AML-193 (cell line): ENCODE measurements around the gene PLGRKT.
"Not testable (repeated sequence)": the region's sequence is repeated elsewhere in the genome, so short reads cannot be mapped to it uniquely, and the experiment has no call there.

Experiments
- DNase-seq, 2 experiments: peaks; one replicate each; lab custom pipeline; 2025; lab: John Stamatoyannopoulos, UW

Gene PLGRKT, protein sequence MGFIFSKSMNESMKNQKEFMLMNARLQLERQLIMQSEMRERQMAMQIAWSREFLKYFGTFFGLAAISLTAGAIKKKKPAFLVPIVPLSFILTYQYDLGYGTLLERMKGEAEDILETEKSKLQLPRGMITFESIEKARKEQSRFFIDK

DNA sequence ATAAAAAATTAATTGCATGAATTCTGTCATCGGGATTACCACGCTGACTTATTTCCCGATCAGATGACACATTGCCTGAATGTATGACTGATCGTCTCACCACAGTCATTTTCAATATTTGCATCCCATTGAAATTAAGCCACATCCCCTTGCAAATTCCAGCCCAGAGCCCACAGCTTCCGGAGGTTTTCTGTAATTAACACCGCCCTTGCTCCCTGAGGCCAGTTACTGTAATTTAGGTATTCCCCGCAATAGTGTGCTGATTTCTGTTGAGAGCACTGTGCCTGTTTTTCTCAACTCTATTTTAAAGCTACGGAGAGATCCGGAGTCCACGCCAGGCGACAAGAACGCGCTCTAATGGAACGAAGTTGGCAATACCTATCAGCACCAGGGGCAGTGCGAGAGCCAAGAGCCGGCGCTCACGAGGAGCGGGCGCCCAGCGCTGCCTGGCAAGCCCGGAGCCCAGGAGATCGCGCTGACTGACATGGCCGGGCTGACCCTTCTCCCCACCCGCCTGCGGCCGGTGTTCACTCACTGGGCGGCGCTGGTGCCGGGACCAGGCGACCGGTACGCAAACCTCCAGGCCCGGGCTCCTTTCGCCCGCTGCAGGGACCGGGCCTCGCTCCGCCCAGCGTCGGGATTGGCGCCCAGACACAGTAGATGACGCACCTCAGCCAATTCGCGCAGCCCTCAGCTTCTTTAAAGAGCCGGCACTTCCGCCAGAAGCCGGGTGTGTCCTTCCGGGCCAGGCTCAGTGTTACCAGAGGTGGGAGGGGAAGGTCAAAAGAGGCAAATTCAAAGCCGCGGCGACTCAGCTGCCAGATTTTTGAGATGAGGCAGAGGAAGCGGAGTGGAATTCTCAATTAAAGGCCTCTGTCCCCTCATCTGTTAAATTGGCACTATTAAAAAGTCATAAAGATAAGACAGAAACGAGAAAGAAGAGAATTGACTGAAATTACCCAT, at the start of gene PLGRKT:
Gene PLGRKT (minus strand): TSS at position 672 of the 963 bp plus-strand sequence. CDS start 5,948 bp downstream, outside the sequence.
- peak; percentile 91 for DNase-seq

DNA sequence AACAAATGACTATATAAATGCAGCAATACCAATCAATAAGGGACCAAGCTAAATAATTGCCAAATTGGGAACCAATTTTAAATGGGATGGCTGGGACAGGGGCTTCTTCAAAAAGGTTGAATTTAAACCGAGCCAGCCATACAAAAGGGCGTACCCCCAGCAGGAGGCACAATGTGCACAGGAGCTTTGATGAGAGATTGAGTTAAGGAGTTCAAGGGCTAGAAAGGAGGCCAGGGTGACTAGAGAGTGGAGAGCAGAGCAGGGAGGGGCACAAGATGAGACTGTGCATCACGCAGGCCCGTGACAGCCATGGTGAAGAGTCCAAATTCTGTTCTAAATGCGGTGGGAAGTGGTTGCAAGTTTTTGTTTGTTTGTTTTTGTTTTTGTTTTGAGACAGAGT, 49.3 kb upstream of the PLGRKT start:
- DNase-seq: no peak

DNA sequence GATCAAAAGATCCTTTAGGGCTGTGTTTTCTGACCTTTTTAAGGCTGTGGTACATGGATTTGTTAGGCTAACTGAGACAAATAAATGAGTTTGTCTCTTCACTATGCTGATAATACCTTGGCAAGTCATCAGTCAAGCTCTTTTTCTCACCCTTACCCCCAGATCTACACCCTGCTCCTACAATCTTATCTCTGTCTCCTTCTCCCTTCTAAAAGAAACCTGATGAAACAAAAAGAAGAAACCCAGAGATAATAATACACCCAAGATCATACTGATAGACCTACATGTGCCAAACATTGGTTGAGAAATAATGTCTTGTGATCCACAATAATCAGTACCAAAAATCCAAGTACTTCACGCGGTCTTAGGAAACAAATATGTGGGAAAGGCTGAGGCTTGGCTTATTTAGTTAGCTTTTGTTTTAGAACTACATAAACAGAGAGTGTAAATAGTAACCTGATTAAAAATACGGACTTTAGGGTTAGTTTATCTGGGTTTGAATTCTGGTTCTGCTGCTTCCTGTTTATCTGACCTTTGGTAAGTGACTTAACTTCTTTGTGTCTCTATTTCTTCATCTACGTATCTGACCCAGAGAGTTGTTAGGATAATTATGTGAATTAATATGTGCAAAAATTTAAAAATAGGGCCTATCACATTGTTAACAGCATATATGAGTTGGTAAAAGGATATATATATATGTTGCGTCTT, 47.8 kb upstream of the PLGRKT start:
- DNase-seq: no peak

DNA sequence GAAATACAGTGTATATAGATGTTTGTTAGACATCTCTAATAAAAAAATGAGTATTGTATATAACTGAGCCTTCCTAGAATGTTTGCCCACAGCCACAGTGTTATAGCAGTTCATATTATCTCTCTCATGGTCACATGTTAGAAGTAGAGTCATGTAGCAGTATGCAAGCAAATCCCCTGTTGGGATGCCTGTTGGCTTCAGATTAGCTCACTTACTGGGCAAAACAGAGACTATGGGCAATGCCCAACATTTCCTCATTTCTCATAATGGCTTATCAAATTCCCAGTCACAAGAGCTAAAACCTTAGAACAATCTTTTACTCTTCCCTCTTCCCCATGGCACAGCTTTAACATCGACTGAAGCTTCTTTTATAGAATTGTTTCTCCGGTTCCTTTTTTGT, 45.6 kb upstream of the PLGRKT start:
- no peak for DNase-seq

DNA sequence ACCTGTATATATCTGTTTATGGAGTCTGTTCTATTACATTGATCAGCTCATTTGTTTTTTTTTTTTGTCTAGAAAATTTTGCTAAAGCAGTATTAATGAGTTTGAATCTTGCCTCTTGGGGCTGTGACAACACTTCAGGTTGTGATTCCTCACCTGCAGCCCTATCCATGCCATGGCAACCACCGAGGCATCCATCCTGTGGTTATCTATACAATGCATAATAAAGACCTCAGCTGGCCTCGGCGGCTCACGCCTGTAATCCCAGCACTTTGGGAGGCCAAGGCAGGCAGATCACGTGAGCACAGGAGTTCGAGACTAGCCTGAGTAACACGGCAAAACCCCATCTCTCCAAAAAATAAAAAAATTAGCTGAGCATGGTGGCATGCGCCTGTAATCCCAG, 44.5 kb upstream of the PLGRKT start:
- DNase-seq: no peak

DNA sequence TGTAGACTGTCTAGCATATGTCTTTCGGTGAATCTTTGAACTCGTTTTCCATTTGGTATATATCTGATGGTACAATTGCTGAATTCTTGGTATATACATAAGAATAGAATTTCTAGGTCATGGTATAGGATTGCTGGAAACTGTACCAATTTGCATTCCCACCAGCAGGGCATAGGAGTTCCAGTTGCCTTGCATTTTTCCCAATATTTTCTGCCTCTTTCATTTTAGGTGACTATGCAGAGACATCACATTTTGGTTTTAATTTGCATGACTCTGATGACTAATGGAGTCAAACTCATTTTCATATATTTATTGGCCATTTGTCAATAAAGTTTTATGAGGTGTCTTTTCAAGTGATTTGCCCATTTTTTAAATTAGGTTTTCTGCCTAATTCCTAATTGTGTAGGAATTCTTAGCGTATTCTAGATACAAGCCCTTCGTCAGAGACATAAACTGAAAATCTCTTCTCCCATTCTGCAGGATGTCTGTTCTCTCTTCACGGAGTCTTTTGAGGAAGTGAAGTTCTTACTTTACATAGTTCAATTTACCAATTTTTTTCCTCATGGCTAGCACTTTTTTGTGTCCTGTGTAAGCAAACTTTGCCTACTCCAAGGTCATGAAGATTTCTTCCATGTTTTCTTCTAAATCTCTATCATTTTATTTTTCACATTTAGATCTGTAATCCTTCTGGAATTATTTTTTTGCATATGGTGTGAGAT, 43.8 kb upstream of the PLGRKT start:
- DNase-seq: no peak

DNA sequence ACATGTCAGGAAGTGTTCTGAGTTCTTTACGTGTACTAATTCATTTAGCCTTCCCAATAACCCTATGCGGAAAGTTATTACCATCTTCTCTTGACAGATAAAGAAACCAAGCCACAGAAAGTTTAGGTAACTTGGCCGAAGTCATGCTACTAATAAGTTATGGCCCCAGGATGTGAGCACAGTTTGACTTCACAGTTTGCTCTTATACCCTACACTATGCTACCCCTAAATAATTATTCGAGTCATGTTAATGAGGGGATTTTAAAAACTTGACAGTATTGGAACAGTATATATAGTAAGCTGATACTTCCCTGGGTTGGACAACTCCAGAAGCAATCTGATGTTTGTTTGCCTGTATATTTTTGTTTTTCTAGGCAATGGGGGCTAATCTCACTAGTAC, 43.2 kb upstream of the PLGRKT start:
- no peak for DNase-seq

DNA sequence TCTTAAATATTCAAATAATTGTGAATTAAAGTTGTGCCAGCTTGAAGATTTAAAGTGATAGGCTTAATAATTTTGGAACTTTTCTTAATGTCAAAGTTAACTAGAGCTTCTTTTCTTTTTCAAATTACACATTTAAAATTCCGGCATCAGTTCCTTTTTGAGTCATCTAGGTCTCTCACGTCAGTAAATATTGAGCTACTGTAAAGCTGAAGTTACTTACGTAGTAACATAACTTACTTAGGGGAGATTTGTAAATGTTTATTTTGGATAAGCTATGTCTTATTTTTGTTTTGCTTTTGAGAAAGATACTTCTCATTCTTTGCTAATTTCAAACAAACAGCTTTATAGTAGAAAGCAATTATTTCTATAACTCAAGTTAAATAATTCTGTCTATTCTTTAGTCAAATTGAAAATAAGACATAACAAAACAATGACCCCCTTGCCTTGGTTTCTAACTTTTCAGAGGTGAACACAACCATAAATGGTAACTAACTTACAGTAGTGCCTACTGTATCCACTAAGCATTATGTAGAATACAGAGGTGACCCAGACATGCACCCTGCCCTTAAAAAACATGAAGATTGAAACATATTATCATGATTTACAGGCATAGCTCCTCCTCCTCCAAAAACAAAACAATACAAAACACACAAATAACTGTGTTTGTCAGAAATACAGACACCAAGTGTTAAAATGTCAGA, 42.4 kb upstream of the PLGRKT start:
- DNase-seq: no peak

DNA sequence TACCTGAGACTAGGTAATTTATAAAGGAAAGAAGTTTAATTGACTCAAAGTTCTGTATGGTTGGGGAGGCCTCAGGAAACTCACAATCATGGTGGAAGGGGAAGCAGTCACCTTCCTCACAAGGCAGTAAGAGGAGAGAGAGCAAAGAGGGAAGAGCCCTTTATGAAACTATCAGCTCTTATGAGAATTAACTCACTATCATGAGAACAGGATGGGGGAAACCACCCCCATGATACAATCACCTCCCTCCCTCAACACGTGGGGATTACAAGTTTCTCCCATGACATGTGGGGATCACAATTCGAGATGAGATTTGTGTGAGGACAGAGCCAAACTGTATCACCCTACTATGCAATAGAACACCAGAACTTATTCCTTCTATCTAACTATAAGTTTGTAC, 40.5 kb upstream of the PLGRKT start:
- no peak for DNase-seq

DNA sequence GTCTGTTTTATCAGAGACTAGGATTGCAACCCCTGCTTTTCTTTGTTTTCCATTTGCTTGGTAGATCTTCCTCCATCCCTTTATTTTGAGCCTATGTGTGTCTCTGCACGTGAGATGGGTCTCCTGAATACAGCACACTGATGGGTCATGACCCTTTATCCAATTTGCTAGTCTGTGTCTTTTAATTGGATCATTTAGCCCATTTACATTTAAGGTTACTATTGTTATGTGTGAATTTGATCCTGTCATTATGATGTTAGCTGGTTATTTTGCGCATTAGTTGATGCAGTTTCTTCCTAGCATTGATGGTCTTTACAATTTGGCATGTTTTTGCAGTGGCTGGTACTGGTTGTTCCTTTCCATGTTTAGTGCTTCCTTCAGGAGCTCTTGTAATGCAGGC, 37.9 kb upstream of the PLGRKT start:
- DNase-seq: not testable (repeated sequence)

DNA sequence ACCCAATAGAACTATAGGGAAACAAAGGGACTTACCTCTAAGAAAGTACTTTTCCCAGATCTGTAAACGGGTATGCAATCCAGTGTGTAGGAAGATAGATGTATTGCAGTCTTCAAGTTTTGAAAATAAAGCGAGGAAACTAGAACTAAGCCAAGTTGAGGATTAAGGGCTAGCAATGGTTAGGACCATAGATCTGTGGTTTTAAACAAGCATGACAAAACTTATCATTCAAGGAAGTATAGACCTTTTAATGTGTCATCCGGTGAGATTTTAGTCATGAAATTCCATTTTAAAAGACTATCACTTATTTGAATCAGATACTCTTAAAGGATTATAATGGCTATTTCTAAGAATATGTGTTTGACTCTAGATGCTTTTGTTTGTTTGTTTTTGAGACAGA, 33.1 kb upstream of the PLGRKT start:
- DNase-seq: no peak

DNA sequence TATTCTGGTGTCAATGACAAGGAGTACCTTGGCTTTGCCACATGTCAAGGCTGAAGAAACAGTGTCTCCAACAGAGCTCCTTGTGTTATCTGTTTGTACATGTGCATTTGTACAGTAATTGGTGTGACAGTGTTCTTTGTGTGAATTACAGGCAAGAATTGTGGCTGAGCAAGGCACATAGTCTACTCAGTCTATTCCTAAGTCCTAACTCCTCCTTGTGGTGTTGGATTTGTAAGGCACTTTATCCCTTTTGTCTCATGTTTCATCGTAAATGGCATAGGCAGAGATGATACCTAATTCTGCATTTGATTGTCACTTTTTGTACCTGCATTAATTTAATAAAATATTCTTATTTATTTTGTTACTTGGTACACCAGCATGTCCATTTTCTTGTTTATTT, 32.4 kb upstream of the PLGRKT start:
- DNase-seq: no peak

DNA sequence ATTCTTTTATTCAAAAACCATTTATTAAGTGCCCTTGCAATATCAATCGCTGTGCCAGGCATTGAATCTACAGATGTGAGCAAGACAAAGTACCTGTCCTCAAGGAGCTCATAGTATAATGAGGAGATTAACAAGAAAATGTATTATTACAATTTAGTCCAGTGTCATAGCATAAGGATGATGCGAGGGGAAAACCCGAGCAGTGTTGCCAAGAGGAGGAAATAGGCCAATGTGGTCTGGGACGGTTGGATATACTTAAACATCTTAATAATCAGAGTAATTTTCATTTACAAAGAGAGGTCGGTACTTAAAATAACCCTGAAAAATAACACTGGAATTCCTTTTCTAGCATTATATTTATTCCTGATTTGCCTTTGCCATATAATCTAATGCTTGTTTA, 31.1 kb upstream of the PLGRKT start:
- DNase-seq: no peak

DNA sequence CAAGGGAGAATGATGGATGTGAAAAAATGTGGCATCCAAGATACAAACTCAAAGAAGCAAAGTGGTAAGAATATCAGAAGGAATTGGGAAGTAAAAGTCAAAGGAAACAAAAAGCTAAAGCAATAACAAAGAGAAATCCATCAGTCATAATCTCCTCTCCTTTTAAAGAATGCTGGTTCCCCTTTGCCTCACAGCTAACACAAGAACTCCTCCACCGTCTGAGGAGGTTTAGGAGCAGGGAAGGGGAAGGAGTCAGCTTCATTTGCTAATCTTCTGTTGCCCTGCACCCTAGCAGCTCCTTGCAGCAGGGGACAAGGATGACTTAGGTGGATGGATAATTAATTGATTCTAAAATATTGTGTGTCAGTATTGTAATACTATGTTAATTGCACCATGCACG, 29.0 kb upstream of the PLGRKT start:
- no peak for DNase-seq

DNA sequence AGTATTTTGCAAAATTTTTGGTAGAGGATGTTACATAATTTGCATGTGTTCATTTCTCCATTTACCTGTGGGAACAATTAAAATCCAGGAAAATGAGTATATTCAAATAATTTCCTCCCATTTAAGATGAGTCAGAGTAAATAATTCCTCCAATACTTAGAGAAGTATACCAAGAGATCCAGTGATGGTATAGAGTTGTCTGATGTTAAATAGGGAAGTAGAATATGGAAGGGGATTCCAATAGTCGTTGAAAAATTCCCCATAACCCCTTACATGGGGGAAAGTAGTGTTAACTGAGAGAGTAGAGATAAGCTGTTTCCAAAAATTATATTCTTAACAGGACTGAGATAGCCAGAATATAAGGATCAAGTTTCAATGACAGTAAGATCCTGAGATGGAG, 28.3 kb upstream of the PLGRKT start:
- no peak for DNase-seq

DNA sequence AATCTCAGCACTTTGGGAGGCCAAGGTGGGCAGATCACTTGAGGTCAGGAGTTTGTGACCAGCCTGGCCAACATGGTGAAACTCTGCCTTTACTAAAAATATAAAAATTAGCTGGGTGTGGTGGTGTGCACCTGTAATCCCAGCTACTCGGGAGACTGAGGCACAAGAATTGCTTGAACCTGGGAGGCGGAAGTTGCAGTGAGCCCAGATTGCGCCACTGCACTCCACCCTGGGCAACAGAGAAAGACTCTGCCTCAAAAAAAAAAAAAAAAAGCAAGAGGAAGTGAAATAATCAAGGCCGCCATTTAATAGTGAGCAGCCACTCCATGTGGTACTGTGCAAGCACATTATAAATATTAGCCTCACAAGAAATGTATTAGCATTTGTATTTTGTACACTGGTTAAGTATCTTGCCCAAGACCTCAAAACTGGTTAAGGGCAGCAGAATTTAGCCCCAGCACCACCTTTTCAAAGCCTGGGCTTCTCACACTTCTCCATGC, 27.2 kb upstream of the PLGRKT start:
- not testable (repeated sequence) for DNase-seq

DNA sequence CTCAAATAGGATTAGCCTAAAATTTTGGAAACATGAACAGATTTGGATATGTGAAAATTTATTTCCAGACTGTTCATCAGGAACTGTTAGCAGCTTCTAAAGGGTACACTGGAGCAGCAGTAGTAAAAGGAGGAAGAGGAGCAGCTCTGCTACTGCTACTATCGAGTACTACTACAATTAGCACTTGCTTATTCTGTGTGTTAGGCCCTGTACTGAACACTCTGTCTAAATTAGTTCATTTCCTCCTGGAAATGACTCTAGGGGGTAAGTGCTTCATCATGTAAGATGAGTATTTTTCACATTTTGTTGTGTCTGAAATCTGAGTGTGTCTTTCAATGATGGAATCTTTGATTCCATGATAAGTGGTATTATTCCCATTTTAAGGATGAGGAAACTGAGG, 22.4 kb upstream of the PLGRKT start:
- no peak for DNase-seq

DNA sequence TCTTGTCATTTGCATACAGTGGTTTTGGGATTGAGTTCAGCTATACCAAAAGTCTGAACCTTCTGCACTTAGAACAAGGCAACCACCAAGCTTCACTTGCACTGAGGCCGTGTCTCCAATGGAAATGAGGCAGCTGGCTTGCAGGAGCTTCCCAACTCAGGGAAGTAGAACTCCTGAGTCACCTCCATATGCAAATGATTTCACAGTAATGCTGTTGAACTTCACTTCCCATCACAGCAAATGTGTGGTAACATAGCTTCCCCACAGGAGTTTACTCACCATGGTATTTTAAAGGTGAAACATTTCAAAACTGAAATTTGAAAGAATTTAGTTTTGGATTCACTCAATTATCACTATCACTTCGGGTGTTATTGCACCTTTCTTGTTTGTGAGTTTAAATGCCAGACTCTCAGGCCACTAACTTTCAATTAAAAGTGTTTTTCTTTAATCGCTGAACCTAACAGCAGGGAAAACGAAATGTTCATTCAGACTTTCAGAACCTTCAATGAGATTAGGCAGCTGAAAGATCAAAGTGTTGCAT, 21.6 kb upstream of the PLGRKT start:
- peak; percentile 54 to 56 for DNase-seq

DNA sequence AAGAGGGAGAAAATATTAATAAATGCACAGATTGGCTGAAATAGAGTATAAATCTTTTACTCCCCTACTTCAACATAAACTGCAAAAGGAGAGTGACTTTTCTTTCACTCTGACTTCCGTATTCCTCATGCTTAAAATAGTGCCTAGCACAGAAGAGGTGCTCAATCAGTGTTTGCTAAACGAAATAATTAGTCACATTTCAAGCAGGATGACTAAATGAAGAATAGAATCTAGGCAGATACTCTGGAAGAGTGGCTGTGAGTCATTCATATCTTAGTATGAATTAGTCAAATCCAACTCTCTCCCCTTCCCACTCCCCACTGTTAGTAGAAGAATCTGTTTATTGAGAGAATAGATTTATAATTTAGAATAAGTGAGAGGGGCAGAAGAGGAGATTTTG, 17.5 kb upstream of the PLGRKT start:
- DNase-seq: no peak

DNA sequence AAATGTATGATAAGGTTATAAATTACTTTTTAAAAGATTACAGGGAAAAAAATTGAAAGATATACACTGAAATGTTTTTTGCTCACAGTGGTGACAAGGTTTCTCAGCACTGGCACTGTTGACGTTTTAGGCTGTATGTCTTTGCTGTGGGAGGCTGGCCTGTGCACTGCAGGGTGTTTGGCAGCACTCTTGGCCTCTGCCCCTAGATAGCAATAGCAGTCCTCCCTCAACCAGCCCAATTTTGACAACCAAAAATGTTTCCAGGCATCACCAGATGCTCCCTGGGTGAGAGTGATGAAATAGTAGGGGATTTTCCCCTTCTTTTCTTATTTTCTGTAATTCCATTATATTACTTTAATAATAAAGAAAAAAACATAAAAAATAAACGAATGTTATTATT, 15.9 kb upstream of the PLGRKT start:
- DNase-seq: no peak

DNA sequence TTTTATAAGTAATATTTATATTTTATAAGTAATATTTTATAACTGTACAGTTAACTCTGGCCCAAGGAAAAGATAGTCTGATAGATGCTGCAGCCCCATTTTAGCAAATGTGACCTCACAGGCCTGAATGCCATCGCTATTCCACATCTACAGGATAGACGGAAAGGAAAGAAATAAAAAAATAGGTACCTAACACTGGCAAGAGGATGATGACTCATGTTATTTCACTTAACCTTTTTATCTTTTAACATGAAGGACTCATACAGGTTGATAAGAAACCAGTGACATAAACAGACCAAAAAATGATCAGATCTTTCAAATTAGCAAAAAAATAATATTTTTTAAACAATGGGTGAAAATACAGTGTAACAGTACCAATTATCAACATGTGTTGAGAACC, 15.3 kb upstream of the PLGRKT start:
- no peak for DNase-seq
